Psoas muscle (tissue), 8 donors: ENCODE measurements around the gene WDR38. TPM values are rescaled to one million over a fixed set of nuclear protein-coding genes. Genes with fewer than 3 reads are reported as not detected.

Experiments used
- ATAC-seq, 4 donors: fragments of 200-7000 bp; cut with Tn5 transposase; one replicate each; pipeline ENCODE4 v1.9.1; 2020; ENCODE audit warnings: moderate library complexity in 3 of 4, mild to moderate bottlenecking in 2 of 4
- DNase-seq, 2 donors: peaks; one replicate each; pipeline ENCODE4 v3.0.0-alpha.2; 2020
- H3K27ac ChIP-seq: fragments of 200-600 bp; one replicate; pipeline ENCODE4 v1.8.0; 2022
- H3K27me3 ChIP-seq, 3 donors: fragments of 200-600 bp in 1 of 3; one replicate each; pipeline versions ENCODE4 v1.6.1 to v1.8.0; 2013 to 2022; ENCODE audit warnings: low read length in 2 of 3, mild to moderate bottlenecking in 2 of 3, moderate library complexity in 1 of 3; ENCODE audit not compliant: insufficient read depth in 3 of 3
- H3K36me3 ChIP-seq, 2 donors: fragments of 200-600 bp in 1 of 2; one replicate each; pipeline versions ENCODE4 v1.6.1 to v1.8.0; 2013 to 2022; ENCODE audit warnings: low read depth in 1 of 2, mild to moderate bottlenecking in 1 of 2, moderate library complexity in 1 of 2; ENCODE audit not compliant: insufficient read depth in 1 of 2
- H3K4me1 ChIP-seq: fragments of 200-600 bp; one replicate; pipeline ENCODE4 v1.8.0; 2022
- H3K4me3 ChIP-seq: fragments of 200-600 bp; one replicate; pipeline ENCODE4 v1.8.0; 2022; ENCODE audit warnings: mild to moderate bottlenecking
- H3K9me3 ChIP-seq: fragments of 200-600 bp; one replicate; pipeline ENCODE4 v1.8.0; 2022
- CTCF ChIP-seq: fragments of 200-600 bp; IDR thresholded peaks from one replicate; pipeline ENCODE4 v1.8.0; 2022; ENCODE audit warnings: antibody characterized with exemption
- WGBS, 3 donors: extraction: QIAGEN DNeasy Blood & Tissue Kit; methylation state at CpG; one replicate each; pipeline versions ENCODE4 v1.1.6 to v1.1.7; 2013; 5-methylcytosine and 5-hydroxymethylcytosine counted together
- intact Hi-C, 2 donors: fragments of 100-400 bp; cut with DNase I; formaldehyde crosslinking; loops; one replicate each; pipeline versions ENCODE4 v1.11.0 to v1.14.2; 2022
- polyA plus RNA-seq, 3 donors: library from polyadenylated mRNA; stranded (reverse); fragments of 200-250 nt; gene quantifications; one replicate each; pipeline ENCODE4 v1.2.3, GENCODE V29; 2013
- total RNA-seq, 4 donors: library from RNA; stranded (reverse); fragmentation: NEBNext Ultra II Directional in 2 of 4; extraction: Animal tissue kit (Norgen Biotek cat#: 25700) in 2 of 4; gene quantifications; one replicate each; pipeline versions ENCODE4 v1.2.1 to v1.2.4, GENCODE V29; 2021 to 2023
- donor health status: healthy with polysubstance abuse.
- donor health status: DM: no; HTN: no; CAD: no; lungs with moderate emphysema.
- donor health status: Bipolar disorder and iron deficiency.
- donor health status: healthy.
- donor health status: DM: yes; HTN: yes; CAD: no.
- donor health status: DM: no; HTN: no; CAD: no.
- donor health status: DM: no; HTN: no; CAD: no.
- donor health status: DM: yes; HTN: yes; CAD: no.

The WDR38 gene
- total and polyA plus RNA-seq, 7 donors: 0.05 TPM; not detected in 6

GRCh38 chr9:124884376-124884775, 31.1 kb downstream of the WDR38 start:
- DNase-seq: no peak
- H3K27me3 ChIP-seq: no peaks in the 10 kb centered on the region
- 68 to 79% (median 79%) methylated on average over 4 of the region's 4 CpGs for WGBS, 3 donors
- no peaks in the 10 kb centered on the region for H3K9me3 ChIP-seq
- no peak overlapping the region for H3K4me3 ChIP-seq
- no peak for ATAC-seq
- H3K4me1 ChIP-seq: no peaks in the 10 kb centered on the region
- intact Hi-C loops: no loop called here
- no peak overlapping the region for H3K27ac ChIP-seq
- H3K36me3 ChIP-seq: peaks cover 5 to 91% of the 10 kb centered on the region in 2 donors
- TF ChIP-seq CTCF: no peak

- Histone ChIP-seq H3K27ac (no peak overlapping the region), H3K4me1 (no peaks in the 10 kb centered on the region), H3K4me3 (no peak overlapping the region), H3K27me3 (no peaks in the 10 kb centered on the region), H3K9me3 (no peaks in the 10 kb centered on the region), H3K36me3 (peaks cover 5 to 91% of the 10 kb centered on the region in 2 donors)
- intact Hi-C loops: loop anchor here in 1 of 2 donors (5.0 kb wide), 1 partner anchor 37 kb away; no protein-coding TSS in a partner anchor
- DNase-seq: no peak
- TF ChIP-seq CTCF: no peak
- WGBS, 3 donors: 90 to 95% (median 93%) methylated on average over 4 of the region's 4 CpGs
- no peak for ATAC-seq
These were observed 32.3 kb downstream of the WDR38 start for GRCh38 chr9:124885551-124885950.

- no peaks in the 10 kb centered on the region for H3K4me1 ChIP-seq
- intact Hi-C loops: loop anchor here in 1 of 2 donors (5.0 kb wide), 1 partner anchor 36 kb away; no protein-coding TSS in a partner anchor
- 82 to 87% (median 83%) methylated on average over 10 of the region's 10 CpGs for WGBS, 3 donors
- H3K4me3 ChIP-seq: no peak overlapping the region
- H3K9me3 ChIP-seq: no peaks in the 10 kb centered on the region
- H3K27ac ChIP-seq: no peak overlapping the region
- ATAC-seq (no peak), DNase-seq (no peak)
- H3K27me3 ChIP-seq: no peaks in the 10 kb centered on the region
- TF ChIP-seq CTCF: no peak
- H3K36me3 ChIP-seq: peaks cover 5 to 91% of the 10 kb centered on the region in 2 donors
These were observed 33.2 kb downstream of the WDR38 start for GRCh38 chr9:124886461-124886860.

DNA sequence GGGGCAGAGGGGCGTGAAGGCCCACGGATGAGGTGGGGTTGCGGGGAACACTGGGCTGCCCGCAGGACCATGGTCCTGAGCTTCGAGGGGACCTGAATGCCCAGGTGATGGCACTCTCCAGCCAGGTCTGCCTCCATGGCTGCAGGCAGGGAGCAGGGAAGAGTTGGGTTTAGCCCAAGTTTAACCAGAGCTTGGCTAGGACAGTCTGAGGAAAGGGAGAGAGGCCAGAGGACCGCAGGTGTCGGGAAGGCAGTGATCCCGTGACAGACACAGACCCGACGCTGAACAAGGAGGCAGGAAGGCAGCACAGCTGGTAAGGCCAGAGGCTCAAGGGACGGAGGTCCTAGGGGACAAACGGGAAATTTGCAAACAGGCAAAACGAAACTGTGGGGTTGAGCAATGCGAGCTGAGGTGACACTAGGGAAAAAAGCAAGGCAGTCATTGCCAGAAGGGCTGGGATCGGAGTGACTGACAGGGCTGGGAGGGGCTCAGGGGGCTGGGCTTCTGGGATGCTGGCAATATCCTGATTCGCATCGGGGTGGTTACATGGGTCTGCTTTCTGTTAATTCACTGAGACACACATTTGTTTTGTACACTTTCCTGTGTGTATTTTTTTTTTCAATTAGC, 33.7 kb downstream of the WDR38 start:
- ATAC-seq (peak; percentile 23 to 58 (median 33)), DNase-seq (peak in 1 of 2 donors; percentile 72)
- Histone ChIP-seq H3K36me3 (peaks cover 5 to 91% of the 10 kb centered on the region in 2 donors), H3K27me3 (no peaks in the 10 kb centered on the region), H3K9me3 (no peaks in the 10 kb centered on the region), H3K4me3 (no peak overlapping the region), H3K4me1 (no peaks in the 10 kb centered on the region), H3K27ac (no peak overlapping the region)
- TF ChIP-seq CTCF: no peak
- 69 to 79% (median 70%) methylated on average over 17 of the region's 17 CpGs for WGBS, 3 donors
- intact Hi-C loops: loop anchor here in 1 of 2 donors (5.0 kb wide), 1 partner anchor 35 kb away; no protein-coding TSS in a partner anchor
